Stimulated activated CD8-positive, alpha-beta memory T cell treated with anti-CD3 and anti-CD28 coated beads, Interleukin-2, amount 100 ng/mL, for 1 hour (primary cell): ENCODE data around the gene CCND3.

ENCODE experiments used
- DNase-seq, 2 donors: peaks; one replicate each; pipeline ENCODE4 v3.0.0-alpha.2; 2020; ENCODE audit warnings: low read depth in 2 of 2

Gene CCND3

DNA sequence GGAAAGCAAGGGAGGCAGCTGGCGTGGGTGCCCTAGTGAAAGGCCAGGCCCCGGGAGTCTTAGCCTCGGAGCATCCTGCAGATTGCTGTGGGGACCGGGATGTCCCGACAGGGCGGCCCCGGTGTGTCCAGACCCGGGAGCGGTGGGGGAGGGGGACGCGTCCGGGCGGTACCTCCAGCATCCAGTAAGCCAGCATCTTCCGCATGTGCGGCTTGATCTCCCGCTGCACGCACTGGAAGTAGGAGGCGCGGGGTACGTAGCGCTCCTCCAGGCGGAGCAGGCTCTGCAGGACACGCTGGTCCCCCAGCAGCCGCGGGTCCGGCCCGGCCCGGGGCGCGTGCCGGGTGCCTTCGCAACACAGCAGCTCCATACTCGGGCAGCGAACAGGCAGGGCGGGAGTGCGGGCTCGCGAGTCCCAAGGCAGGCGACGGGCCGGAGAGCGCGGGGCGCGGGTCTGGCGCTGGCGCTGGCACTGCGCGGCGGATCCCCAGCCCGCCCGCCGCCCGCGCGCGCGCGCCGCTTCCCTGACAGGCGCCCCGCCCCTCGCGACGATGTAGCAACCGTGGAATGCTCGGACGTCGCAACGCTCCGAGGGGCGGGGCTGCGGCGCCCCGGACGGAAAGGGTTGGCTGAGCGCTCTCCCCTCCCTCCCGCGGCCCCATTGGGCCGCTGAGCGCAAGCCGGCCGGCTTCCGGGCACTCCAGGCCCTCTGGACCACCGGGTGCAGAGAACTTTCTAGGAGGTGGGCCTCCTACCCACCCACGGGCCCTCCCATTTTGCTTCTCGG, at the start of gene CCND3:
Gene CCND3 (minus strand): TSS at position 529 of the 787 bp plus-strand sequence. CDS start 159 bp downstream, at position 370.
- peak; percentile 70 to 74 for DNase-seq

- no peak for DNase-seq
These were observed 44.7 kb upstream of the CCND3 start for GRCh38 chr6:41986339-41986738.

GRCh38 chr6:41984623-41985022, 43.0 kb upstream of the CCND3 start:
- DNase-seq, result no peak

DNA sequence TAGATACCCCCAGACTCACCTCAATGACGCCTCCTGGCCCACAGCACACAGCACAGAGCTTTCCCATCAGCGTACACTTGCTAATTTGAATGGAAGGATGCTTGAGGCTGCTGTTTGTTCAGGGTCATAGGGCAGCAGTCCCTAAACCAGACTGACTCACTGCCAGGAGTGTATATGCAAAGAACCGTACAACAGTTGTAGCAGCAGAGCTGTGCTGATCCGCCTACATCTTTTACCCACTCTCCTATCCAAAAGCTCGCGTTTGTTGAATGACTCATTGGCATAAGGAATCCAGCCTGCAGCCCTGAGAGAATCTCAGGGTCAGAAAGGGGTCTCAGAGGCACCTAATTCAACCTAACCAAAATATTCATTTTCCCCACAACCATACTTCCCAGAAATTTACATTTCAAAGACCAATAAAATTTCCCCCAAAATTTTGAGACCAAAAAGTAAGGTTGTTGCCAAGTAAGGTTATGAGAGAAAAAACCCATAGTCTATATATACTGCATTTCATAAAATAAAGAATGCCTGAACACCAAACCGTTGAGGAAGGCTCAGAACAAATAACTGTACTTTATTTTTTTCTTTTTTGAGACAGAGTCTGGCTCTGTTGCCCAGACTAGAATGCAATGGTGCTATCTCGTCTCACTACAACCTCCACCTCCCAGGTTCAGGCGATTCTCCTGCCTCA, 35.3 kb upstream of the CCND3 start:
- no peak for DNase-seq

DNA sequence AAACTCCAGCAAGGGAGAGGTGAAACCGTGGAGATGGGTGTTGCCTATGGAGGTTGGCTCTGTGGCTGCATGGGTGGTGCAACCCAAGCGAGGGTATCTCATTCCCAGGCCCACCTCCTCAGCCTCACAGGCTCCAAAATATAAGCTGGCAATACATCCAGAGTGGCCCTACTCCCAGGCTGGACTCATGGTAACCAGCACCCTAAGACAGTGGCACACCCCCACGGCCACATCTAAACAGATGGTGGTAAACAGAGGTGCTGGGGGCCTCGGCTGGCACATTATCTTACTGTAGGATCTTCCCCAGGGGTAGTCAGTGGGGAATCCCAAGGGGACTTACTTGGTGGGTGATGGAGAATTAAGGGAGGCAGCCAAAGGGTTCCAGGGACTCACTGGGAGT, 33.7 kb upstream of the CCND3 start:
- DNase-seq, result no peak

- DNase-seq, result no peak
These were observed 32.7 kb upstream of the CCND3 start for GRCh38 chr6:41974281-41974825.

- no peak for DNase-seq
These were observed 31.2 kb upstream of the CCND3 start for GRCh38 chr6:41972826-41973225.

DNA sequence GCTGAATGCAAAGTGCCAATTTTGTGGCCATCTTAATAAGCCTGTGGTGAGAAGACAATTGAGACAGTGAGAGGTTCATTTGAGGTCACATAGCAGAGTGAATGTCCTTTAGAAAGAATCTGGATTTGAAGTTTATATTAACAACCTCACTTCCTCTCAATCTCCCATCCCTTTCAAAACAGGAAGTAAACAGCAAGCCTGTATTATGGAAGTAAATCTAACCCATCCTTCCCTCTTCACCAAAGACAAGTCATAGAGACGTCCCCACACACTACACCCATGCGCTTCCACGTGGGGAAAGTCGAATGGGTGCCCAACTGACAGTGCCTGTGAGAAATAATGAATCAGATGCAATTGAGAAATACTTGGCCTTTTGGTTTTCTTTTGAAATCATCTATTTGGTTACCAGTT, 28.8 kb upstream of the CCND3 start:
- no peak for DNase-seq

- DNase-seq, result no peak
These were observed 26.0 kb upstream of the CCND3 start for GRCh38 chr6:41967312-41968287.

GRCh38 chr6:41966961-41967311, 25.3 kb upstream of the CCND3 start:
- no peak for DNase-seq

GRCh38 chr6:41966214-41966920, 24.8 kb upstream of the CCND3 start:
- DNase-seq, result no peak

DNA sequence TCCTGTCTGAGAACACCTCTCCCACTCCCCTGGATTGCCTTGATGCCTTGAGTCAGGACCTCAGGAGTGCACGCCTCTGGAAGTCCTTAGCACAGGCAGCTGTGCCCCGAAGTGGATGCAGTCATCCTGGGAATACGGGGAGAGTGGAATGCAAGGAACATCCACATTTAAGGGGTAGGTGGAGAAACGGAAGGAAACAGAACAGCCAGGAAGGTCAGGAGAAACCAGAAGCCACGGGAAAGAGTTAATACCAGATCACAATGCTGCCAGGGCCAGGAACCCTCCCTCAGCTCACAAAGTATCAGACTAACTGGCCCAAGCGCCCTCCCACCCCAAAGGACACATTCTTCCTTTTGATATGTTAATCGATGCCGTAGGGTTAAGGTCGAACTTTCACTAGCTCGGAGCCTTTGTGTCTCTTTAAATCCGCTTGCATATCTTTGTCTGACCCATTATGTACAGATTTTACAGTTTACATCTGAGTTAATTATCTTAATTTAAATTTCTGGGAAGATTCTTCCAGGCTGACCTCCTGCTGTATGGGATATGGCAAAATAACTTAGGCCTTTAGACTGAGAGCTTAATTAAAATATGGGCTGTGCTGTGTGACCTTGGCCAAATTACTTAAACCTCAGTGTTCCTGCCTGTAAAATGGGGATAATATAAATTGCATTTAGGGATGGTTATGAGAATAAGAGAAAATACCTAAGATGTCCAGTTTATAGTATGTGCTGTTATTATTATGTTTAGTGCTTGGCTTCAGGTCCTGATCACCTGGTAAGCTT, 24.0 kb upstream of the CCND3 start:
- no peak for DNase-seq

- no peak for DNase-seq
These were observed 22.7 kb upstream of the CCND3 start for GRCh38 chr6:41964201-41964887.

GRCh38 chr6:41963371-41963770, 21.8 kb upstream of the CCND3 start:
- DNase-seq, result no peak

DNA sequence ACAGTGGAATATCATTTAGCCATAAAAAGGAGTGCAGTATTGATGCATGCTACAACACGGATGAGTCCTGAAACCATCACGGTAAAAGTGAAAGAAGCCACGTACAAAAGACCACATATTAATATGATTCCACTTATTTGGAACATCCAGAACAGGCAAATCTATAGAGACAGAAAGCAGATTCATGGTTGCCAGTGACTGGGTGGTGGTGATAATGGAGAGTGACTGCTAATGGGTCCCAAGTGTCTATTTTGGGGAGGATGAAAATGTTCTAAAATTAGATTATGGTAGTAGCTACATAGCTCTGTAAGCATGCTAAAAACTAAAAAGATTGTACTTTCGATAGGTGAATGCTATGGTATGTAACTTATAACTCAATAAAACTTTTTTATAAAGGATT, 18.4 kb upstream of the CCND3 start:
- no peak for DNase-seq

DNA sequence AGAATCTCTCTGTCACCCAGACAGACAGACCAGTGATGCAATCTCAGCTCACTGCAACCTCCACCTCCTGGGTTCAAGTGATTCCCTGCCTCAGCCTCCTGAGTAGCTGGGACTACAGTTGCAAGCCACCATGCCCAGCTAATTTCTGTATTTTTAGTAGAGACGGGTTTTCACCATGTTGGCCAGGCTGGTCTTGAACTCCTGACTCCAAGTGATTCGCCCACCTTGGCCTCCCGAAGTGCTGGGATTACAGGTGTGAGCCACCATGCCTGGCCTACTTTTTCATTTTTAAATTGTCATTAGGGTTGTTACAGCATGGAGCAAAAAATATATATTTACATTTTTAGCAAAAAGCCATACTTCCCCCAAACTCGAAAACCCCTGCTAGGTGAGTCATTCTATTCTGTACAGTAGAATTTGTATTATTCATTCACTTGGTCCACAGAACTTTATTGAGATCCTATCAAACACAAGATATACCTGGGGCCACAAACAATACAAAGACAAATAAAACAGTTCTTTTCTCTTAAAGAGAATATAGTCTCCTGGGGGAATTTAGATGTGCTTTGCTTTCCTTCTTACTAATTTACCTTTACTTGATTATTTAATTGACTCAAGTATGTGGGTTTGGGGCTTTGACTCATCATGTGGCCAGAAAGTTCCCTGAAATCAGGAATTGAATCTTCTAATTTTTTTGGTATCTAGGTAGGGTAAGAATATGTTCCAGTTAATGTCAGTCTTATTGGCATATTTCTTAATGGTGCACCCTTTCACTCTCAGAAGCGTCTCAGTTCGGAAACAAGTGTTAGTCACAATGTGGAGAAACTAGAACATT, 16.6 kb upstream of the CCND3 start:
- no peak for DNase-seq

DNA sequence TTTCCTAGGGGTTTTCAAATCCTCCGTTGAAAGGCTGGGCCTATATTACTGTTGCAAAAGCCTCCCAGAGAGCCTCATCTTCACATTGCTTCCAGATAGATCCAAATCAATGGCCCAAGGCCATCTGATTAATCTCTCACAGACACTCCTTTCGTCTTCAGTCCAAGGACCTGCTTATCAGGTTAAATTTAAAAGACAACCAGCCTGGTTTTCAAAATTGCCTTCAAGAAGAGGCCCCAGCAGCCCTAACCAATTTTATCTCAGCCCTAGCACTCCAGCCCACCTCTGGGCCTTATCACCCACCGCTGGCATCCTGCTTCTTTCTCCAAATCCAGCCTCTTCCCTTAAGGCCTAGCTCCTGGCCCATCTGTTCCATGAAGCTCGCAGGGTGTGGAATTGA, 15.5 kb upstream of the CCND3 start:
- no peak for DNase-seq

DNA sequence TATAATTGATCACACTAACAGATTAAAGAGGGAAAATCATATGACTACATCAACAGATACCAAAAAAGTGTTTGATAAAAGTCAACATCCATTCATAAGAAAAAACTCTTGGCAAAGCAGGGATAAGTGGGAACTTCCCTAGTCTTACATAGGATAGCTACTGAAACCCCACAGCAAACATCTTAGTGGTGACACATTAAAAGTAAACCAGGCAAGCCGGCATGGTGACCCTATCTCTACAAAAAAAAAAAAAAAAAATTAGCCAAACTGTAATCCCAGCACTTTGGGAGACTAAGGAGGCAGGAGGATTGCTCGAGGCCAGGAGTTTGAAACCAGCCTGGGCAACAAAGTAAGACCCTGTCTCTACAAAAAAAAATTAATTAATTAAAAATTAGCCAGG, 13.8 kb upstream of the CCND3 start:
- DNase-seq, result no peak

DNA sequence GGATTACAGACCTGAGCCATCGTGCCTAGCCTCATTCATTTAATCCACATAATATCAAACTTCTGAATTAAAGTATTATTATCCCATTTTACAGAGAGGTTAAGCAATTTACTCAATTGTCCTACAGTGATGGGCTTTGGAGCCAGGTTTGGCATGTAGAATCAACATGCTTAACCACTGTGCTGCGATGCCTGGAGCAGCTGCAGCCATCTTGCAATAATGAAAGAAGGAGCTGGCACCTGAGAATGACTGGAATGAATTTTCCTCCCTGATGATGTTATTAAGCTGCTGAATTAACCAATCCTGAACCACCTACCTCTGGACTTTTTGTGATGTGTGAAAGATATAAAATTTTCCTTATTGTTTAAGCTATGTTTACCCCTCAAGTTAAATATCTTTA, 13.1 kb upstream of the CCND3 start:
- no peak for DNase-seq
